ENCODE data around the gene MILR1. TPM values are rescaled to one million over a fixed set of nuclear protein-coding genes. Genes with fewer than 3 reads are reported as not detected.
A peak's percentile ranks its signal among the peaks of the same experiment; 100 is the strongest.
"Not testable (repeated sequence)": the region's sequence is repeated elsewhere in the genome, so short reads cannot be mapped to it uniquely, and the experiment has no call there.

Gene MILR1
- polyA plus RNA-seq, 1 donor, result 6.9 TPM

- DNase-seq, result no peak
Measured at GRCh38 chr17:64428406-64428805, 20.5 kb upstream of the MILR1 start.

- not testable (repeated sequence) for DNase-seq
Measured at GRCh38 chr17:64430036-64430435, 18.9 kb upstream of the MILR1 start.

GRCh38 chr17:64431534-64431933, 17.4 kb upstream of the MILR1 start:
- no peak for DNase-seq

GRCh38 chr17:64437944-64438525, 10.9 kb upstream of the MILR1 start:
- no peak for DNase-seq

GRCh38 chr17:64439521-64439920, 9.4 kb upstream of the MILR1 start:
- not testable (repeated sequence) for DNase-seq

GRCh38 chr17:64439956-64440355, 9.0 kb upstream of the MILR1 start:
- DNase-seq, result no peak

- peak; percentile 43 for DNase-seq
Measured at GRCh38 chr17:64441772-64442540, 7.0 kb upstream of the MILR1 start.

- no peak for DNase-seq
Measured at GRCh38 chr17:64442541-64442971, 6.4 kb upstream of the MILR1 start.

- no peak for DNase-seq
Measured at GRCh38 chr17:64443086-64443760, 5.7 kb upstream of the MILR1 start.

GRCh38 chr17:64447526-64447925, 1.4 kb upstream of the MILR1 start:
- DNase-seq, result no peak

- DNase-seq, result no peak
Measured at GRCh38 chr17:64449545-64449944, 630 bp downstream of the MILR1 start.

- DNase-seq, result no peak
Measured at GRCh38 chr17:64455993-64456885, 7.3 kb downstream of the MILR1 start.

- DNase-seq, result no peak
Measured at GRCh38 chr17:64457156-64457555, 8.2 kb downstream of the MILR1 start.

- no peak for DNase-seq
Measured at GRCh38 chr17:64458756-64459155, 9.8 kb downstream of the MILR1 start.

- DNase-seq, result no peak
Measured at GRCh38 chr17:64459284-64459747, 10.4 kb downstream of the MILR1 start.

GRCh38 chr17:64459818-64460217, 10.9 kb downstream of the MILR1 start:
- not testable (repeated sequence) for DNase-seq

- DNase-seq, result peak; percentile 48
Measured at GRCh38 chr17:64460955-64461354, 12.0 kb downstream of the MILR1 start.

GRCh38 chr17:64461788-64462187, 12.9 kb downstream of the MILR1 start:
- no peak for DNase-seq

- no peak for DNase-seq
Measured at GRCh38 chr17:64466019-64466735, 17.3 kb downstream of the MILR1 start.

- DNase-seq, result not testable (repeated sequence)
Measured at GRCh38 chr17:64466834-64467233, 17.9 kb downstream of the MILR1 start.

GRCh38 chr17:64470625-64471024, 21.7 kb downstream of the MILR1 start:
- no peak for DNase-seq

GRCh38 chr17:64471440-64471839, 22.5 kb downstream of the MILR1 start:
- DNase-seq, result no peak
